CD14-positive monocyte (primary cell): Measurements from ENCODE around the gene CRIP2. TPM values are rescaled to one million over a fixed set of nuclear protein-coding genes. Genes with fewer than 3 reads are reported as not detected.

Experiments
- DNase-seq, 3 donors: peaks; one replicate each; pipeline ENCODE4 v3.0.0-alpha.2; 2011 to 2022
- H2AFZ ChIP-seq: 2 replicates; pipeline ENCODE4 v1.6.0; 2012; ENCODE audit warnings: mild to moderate bottlenecking, low read depth, low read length, inconsistent platforms; ENCODE audit not compliant: insufficient read depth, poor library complexity, severe bottlenecking
- H3K27ac ChIP-seq, 2 donors: 1 replicate in 1 of 2; 2 replicates in 1 of 2; pipeline ENCODE4 v1.5.1; 2012 to 2013; ENCODE audit warnings: low read length in 2 of 2, control low read depth in 1 of 2, inconsistent platforms in 1 of 2, low read depth in 1 of 2, mild to moderate bottlenecking in 1 of 2
- H3K27me3 ChIP-seq, 2 donors: one replicate each; pipeline versions ENCODE4 v1.6.0 to v1.6.1; 2011 to 2013; ENCODE audit warnings: low read length in 2 of 2; ENCODE audit not compliant: control insufficient read depth in 2 of 2, insufficient read depth in 2 of 2
- H3K36me3 ChIP-seq, 2 donors: replicated peaks in 1 of 2; 1 replicate in 1 of 2; 2 replicates in 1 of 2; pipeline versions ENCODE4 v1.5.1 to v1.6.1; 2012 to 2013; ENCODE audit warnings: low read length in 2 of 2, control low read depth in 1 of 2, inconsistent platforms in 1 of 2, mild to moderate bottlenecking in 1 of 2; ENCODE audit not compliant: insufficient read depth in 2 of 2, control insufficient read depth in 1 of 2
- H3K4me1 ChIP-seq, 2 donors: 1 replicate in 1 of 2; 2 replicates in 1 of 2; pipeline versions ENCODE4 v1.5.1 to v1.6.1; 2012 to 2013; ENCODE audit warnings: low read length in 2 of 2, control low read depth in 1 of 2, inconsistent platforms in 1 of 2, mild to moderate bottlenecking in 1 of 2, moderate library complexity in 1 of 2; ENCODE audit not compliant: insufficient read depth in 2 of 2, control insufficient read depth in 1 of 2
- H3K4me2 ChIP-seq: replicated peaks from 2 replicates; pipeline ENCODE3; 2012; ENCODE audit warnings: low read length, moderate library complexity, mild to moderate bottlenecking; ENCODE audit not compliant: poor library complexity, severe bottlenecking; ENCODE audit errors: extremely low read depth
- H3K4me3 ChIP-seq, 3 experiments: fragments of 200-600 bp in 1 of 3; sonication (generic) in 1 of 3; replicated peaks in 1 of 3; 1 replicate in 2 of 3; 2 replicates in 1 of 3; pipeline ENCODE4 v1.5.1; 2011 to 2013; ENCODE audit warnings: low read length in 3 of 3, mild to moderate bottlenecking in 3 of 3, control low read depth in 2 of 3, low read depth in 2 of 3, inconsistent platforms in 1 of 3, moderate library complexity in 1 of 3
- H3K79me2 ChIP-seq: 2 replicates; pipeline ENCODE4 v1.6.0; 2012; ENCODE audit warnings: mild to moderate bottlenecking, control low read depth, inconsistent platforms, low read length, moderate library complexity; ENCODE audit not compliant: insufficient read depth
- H3K9ac ChIP-seq: 2 replicates; pipeline ENCODE4 v1.6.0; 2017; ENCODE audit warnings: low read length, mild to moderate bottlenecking; ENCODE audit not compliant: insufficient read depth, poor library complexity, severe bottlenecking
- H3K9me3 ChIP-seq, 2 donors: replicated peaks in 1 of 2; 1 replicate in 1 of 2; 2 replicates in 1 of 2; pipeline versions ENCODE4 v1.5.1 to v1.6.1; 2012 to 2013; ENCODE audit warnings: low read length in 2 of 2, control low read depth in 1 of 2; ENCODE audit not compliant: control insufficient read depth in 1 of 2, insufficient read depth in 1 of 2
- H4K20me1 ChIP-seq: 2 replicates; pipeline ENCODE4 v1.6.0; 2012; ENCODE audit warnings: mild to moderate bottlenecking, low read length, control low read depth, moderate library complexity; ENCODE audit not compliant: insufficient read depth
- H3K27ac Mint-ChIP-seq, 7 donors: one replicate each; pipeline ENCODE4 v1.8.0; 2020; ENCODE audit warnings: mild to moderate bottlenecking in 7 of 7, mixed read lengths in 7 of 7, moderate library complexity in 6 of 7, inconsistent platforms in 2 of 7
- H3K27me3 Mint-ChIP-seq, 3 donors: one replicate each; pipeline ENCODE4 v1.8.0; 2021 to 2022; ENCODE audit warnings: low read depth in 3 of 3, mild to moderate bottlenecking in 3 of 3, mixed read lengths in 3 of 3, moderate library complexity in 3 of 3, inconsistent platforms in 1 of 3
- H3K36me3 Mint-ChIP-seq, 2 donors: one replicate each; pipeline ENCODE4 v1.8.0; 2020; ENCODE audit warnings: mixed read lengths in 2 of 2, inconsistent platforms in 1 of 2, mild to moderate bottlenecking in 1 of 2
- H3K4me1 Mint-ChIP-seq: one replicate; pipeline ENCODE4 v1.8.0; 2020; ENCODE audit warnings: mild to moderate bottlenecking, mixed read lengths
- H3K4me3 Mint-ChIP-seq, 2 donors: one replicate each; pipeline ENCODE4 v1.8.0; 2020; ENCODE audit warnings: mild to moderate bottlenecking in 2 of 2, mixed read lengths in 2 of 2, moderate library complexity in 1 of 2
- H3K9me3 Mint-ChIP-seq, 7 donors: one replicate each; pipeline ENCODE4 v1.8.0; 2020 to 2022; ENCODE audit warnings: mixed read lengths in 7 of 7, mild to moderate bottlenecking in 6 of 7, moderate library complexity in 6 of 7, inconsistent platforms in 2 of 7
- CTCF ChIP-seq: fragments of 200-600 bp; IDR thresholded peaks from one replicate; pipeline ENCODE4 v1.8.0; 2022; ENCODE audit warnings: antibody characterized with exemption, mild to moderate bottlenecking
- WGBS: methylation state at CpG from one replicate; pipeline ENCODE4 v1.1.5; 2013; ENCODE audit warnings: missing lambda C conversion rate; ENCODE audit not compliant: insufficient coverage; 5-methylcytosine and 5-hydroxymethylcytosine counted together
- intact Hi-C, 2 donors: fragments of 100-400 bp; cut with micrococcal nuclease; formaldehyde crosslinking; loops; one replicate each; pipeline versions ENCODE4 v1.15.0 to v1.15.1; 2023
- polyA plus RNA-seq, 3 donors: library from polyadenylated mRNA; depleted of rRNA in 1 of 3; unstranded in 2 of 3; stranded (reverse) in 1 of 3; fragments of 300-500 nt in 2 of 3; fragments of >200 nt in 1 of 3; fragmentation: Illumina TruSeq in 2 of 3; gene quantifications; 1 replicate in 2 of 3; 2 replicates in 1 of 3; pipeline ENCODE4 v1.2.3, GENCODE V29; 2012 to 2021

The CRIP2 gene
- polyA plus RNA-seq, 3 donors = 2.1 to 4.0 (median 3.3) TPM

GRCh38 chr14:105507247-105507646 lies 32.6 kb downstream of the CRIP2 start:
- Histone ChIP-seq H3K27me3 (peaks cover 0 to 4% of the 10 kb centered on the region in 2 donors), H3K4me1 (no peaks in the 10 kb centered on the region), H3K4me3 (no peak overlapping the region), H3K4me2 (no peak overlapping the region), H3K79me2 (no peaks in the 10 kb centered on the region), H3K9ac (no peak overlapping the region), H4K20me1 (no peaks in the 10 kb centered on the region), H2AFZ (no peak overlapping the region), H3K36me3 (no peaks in the 10 kb centered on the region), H3K9me3 (no peaks in the 10 kb centered on the region), H3K27ac (no peak overlapping the region)
- H3K4me1 Mint-ChIP-seq = no peaks in the 10 kb centered on the region
- TF ChIP-seq CTCF = no peak
- no peak for DNase-seq
- peaks cover 29 to 50% (median 34%) of the 10 kb centered on the region in 3 donors for H3K27me3 Mint-ChIP-seq
- peaks cover 0 to 2% (median 0%) of the 10 kb centered on the region in 7 donors for H3K9me3 Mint-ChIP-seq
- 37% methylated on average over 13 of the region's 17 CpGs for WGBS
- H3K4me3 Mint-ChIP-seq = peak overlapping the region in 1 of 2 donors; percentile 28
- intact Hi-C loops = no loop called here
- no peaks in the 10 kb centered on the region for H3K36me3 Mint-ChIP-seq
- no peak overlapping the region for H3K27ac Mint-ChIP-seq

- no peak overlapping the region for H3K27ac Mint-ChIP-seq
Observed at GRCh38 chr14:105508069-105508468, 33.4 kb downstream of the CRIP2 start.

More at GRCh38 chr14:105508069-105508468, 33.4 kb downstream of the CRIP2 start:
- Mint-ChIP-seq H3K4me1 (no peaks in the 10 kb centered on the region), H3K4me3 (peak overlapping the region in 1 of 2 donors; percentile 27), H3K27me3 (peaks cover 31 to 49% (median 32%) of the 10 kb centered on the region in 3 donors), H3K9me3 (peaks cover 0 to 2% (median 0%) of the 10 kb centered on the region in 7 donors), H3K36me3 (no peaks in the 10 kb centered on the region)
- Histone ChIP-seq H3K4me2 (no peak overlapping the region), H3K27ac (no peak overlapping the region), H3K4me3 (no peak overlapping the region), H3K9me3 (no peaks in the 10 kb centered on the region), H3K9ac (no peak overlapping the region), H2AFZ (no peak overlapping the region), H3K27me3 (peaks cover 0 to 4% of the 10 kb centered on the region in 2 donors), H4K20me1 (no peaks in the 10 kb centered on the region), H3K4me1 (no peaks in the 10 kb centered on the region), H3K79me2 (no peaks in the 10 kb centered on the region), H3K36me3 (no peaks in the 10 kb centered on the region)
- DNase-seq = no peak
- 83% methylated on average over 12 of the region's 16 CpGs for WGBS
- intact Hi-C loops = no loop called here
- TF ChIP-seq CTCF = no peak
